ENCODE measurements around the gene RPS6KC1.

DNA sequence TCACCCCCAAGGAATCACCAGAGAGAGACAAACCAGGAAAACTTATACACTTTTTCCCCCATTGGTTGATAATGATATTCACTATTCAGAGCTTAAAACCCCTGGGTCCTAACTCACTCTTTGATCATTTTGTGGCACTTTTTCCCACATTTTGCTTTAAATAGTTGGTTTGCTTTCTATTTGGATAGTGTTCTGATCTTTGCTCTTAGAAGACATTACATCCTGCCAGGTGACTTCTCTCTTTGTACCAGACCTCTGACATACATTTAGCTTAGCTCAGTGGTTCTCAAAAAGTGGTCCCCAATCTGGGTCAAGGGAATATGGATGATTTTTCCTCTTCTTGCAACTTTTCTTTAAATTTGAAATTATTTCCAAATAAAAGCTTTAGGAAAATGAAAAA, 228.4 kb downstream of the RPS6KC1 start:
- TF ChIP-seq EZH2 (IDR thresholded peaks at IDR 0.05) (no peak), POLR2AphosphoS5 (IDR thresholded peaks at IDR 0.05; ENCODE audit: borderline replicate concordance, low read depth, low read length) (no peak)

All from SK-N-MC (cell line).